Suprapubic skin (tissue), 4 donors: ENCODE results near the gene FAM210B.

ENCODE experiments used
- POLR2A ChIP-seq, 2 donors: fragments of 450-650 bp; IDR thresholded peaks; one replicate each; pipeline ENCODE4 v1.6.1; 2017; ENCODE audit warnings: antibody characterized with exemption in 2 of 2, mild to moderate bottlenecking in 2 of 2, moderate library complexity in 2 of 2
- POLR2AphosphoS5 ChIP-seq, 3 donors: sonication (generic); formaldehyde crosslinking; IDR thresholded peaks; one replicate each; pipeline ENCODE4 v1.6.1; 2017; ENCODE audit warnings: antibody characterized with exemption in 3 of 3
- TF ChIP-seq, protein P1 (sequence below), 2 donors: fragments of 200-600 bp in 1 of 2; fragments of 450-650 bp in 1 of 2; sonication (generic) in 1 of 2; IDR thresholded peaks; one replicate each; pipeline ENCODE4 v1.5.1; 2016 to 2019; ENCODE audit warnings: antibody characterized with exemption in 2 of 2, mild to moderate bottlenecking in 1 of 2, moderate library complexity in 1 of 2

DNA sequence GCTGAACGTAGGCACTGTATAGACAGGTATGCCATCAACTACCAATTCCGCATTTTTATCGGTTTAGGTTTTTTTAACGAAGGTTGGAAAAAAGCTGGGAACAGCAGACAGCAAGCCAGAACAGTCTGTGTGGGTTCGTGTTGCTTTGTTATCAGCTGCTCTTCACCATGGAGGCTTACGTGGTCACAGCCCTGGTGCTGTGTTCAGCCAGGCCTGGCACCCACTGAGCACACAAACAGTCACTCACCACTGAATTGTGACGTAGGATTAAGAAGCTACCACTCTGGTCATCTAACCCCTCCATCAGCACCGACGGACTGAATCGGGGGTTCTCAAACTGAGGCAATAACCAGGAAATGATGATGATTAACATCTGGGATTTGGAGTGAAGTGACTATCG, 13.2 kb downstream of the FAM210B start:
- TF ChIP-seq, protein P1, sequence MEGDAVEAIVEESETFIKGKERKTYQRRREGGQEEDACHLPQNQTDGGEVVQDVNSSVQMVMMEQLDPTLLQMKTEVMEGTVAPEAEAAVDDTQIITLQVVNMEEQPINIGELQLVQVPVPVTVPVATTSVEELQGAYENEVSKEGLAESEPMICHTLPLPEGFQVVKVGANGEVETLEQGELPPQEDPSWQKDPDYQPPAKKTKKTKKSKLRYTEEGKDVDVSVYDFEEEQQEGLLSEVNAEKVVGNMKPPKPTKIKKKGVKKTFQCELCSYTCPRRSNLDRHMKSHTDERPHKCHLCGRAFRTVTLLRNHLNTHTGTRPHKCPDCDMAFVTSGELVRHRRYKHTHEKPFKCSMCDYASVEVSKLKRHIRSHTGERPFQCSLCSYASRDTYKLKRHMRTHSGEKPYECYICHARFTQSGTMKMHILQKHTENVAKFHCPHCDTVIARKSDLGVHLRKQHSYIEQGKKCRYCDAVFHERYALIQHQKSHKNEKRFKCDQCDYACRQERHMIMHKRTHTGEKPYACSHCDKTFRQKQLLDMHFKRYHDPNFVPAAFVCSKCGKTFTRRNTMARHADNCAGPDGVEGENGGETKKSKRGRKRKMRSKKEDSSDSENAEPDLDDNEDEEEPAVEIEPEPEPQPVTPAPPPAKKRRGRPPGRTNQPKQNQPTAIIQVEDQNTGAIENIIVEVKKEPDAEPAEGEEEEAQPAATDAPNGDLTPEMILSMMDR (IDR thresholded peaks at IDR 0.05), result no peak
- TF ChIP-seq POLR2AphosphoS5 (IDR thresholded peaks at IDR 0.05) (no peak), POLR2A (IDR thresholded peaks at IDR 0.05) (no peak)
